ENCODE measurements around the gene DCAF12.

Gene DCAF12

DNA sequence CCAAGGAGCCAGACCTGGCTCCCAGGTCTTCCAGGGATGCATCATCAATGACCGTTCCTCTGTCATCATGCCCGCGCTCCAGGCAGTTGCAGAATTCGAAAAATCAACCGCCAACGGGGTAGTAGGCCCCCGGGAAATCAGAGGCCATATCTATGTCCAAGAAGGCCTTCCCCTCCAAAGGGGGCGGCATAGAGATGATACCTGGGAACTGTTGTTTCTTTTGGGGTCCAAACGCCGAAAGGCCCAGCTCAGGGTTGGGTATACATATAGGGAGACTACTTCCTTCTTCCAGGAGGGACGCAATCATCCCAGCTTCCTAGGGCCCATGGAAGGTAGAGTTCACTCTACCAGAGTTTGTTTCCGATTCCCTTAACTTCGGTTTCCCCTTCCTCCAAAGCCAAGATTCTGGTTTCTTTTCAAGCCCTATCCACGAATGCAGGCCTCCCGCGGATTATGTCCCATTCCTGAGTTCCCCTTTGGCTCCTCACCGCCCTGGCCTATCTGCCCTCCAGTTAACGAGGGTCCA is 754 bp downstream of the DCAF12 start:
- no peak for DNase-seq (ENCODE audit: low read depth in 4 of 4, low spot score in 1 of 4)

DNA sequence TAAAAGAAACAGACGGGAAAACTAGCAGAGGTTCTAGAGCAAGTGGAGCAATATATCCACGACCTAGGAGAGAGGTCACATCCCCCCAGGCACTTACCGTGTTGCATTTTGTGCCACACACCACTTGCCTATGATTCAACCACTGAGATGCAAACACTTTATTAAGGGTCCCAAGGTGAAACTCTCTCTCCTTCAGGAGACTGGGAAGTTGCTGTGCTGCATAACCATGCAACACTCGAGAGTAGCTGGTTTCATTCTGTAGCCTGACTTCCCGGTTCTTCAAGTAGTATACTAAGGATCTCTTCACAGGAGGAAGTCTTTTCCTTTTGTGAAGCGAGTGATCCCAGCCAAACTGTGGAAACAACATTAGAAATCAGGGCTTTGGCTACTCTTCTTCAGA is 1.6 kb downstream of the DCAF12 start:
- DNase-seq (ENCODE audit: low read depth in 4 of 4, low spot score in 1 of 4), result no peak

DNA sequence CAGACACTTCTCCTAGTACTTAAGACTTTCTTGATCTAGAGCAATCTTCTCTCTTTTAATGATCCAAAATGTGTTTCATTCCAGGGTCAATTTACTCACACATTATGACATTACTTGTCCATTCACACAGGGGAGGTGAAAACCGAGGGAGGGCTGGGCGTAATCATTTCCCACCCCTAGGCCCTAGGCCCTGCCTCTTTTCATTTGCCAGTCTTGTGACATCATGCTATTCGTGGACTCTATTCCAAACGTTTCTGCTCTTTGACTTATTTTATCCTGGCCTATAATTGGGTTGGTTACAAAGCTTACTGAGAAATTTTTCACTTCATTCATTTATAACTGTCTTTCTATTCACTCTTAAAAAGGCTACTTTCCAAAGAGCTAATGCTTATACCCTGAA is 2.4 kb downstream of the DCAF12 start:
- DNase-seq (ENCODE audit: low read depth in 4 of 4, low spot score in 1 of 4), result no peak

DNA sequence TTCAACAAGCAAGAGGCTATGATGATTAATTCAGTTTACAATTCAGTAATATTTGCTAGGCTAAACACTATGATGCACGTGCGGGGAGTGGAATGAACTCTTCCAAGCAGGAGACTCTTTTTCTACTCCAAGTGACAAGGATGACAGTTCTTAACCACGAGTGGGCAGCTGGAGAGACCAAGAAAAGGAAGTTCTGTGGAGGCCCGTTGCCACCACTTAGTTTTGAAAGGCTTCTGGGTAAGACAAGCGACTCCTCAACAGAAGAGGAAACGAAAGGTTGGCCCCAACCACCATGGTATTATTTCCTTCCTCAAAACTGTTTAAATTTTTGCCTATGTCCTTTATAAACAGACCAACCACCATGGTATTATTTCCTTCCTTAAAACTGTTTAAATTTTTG is 2.8 kb downstream of the DCAF12 start:
- no peak for DNase-seq (ENCODE audit: low read depth in 4 of 4, low spot score in 1 of 4)

DNA sequence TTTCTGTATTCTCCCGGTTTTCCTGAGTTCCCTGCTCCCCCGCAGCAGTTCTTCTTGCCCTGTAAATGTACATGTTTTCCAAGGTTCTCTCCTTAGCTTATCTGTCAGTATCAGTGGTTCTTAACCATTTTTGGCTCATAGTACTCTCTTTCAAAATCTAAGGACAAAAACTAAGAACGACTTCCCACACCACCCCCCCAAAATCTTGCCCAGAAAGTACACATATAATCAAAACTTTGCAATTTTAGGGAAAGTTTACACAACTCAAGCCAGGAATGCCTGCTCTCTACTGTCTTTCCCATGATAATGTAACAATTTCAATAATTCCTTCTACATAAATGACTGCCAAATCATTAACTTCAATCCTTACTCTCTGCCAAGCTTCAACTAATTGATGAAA is 4.5 kb downstream of the DCAF12 start:
- DNase-seq (ENCODE audit: low read depth in 4 of 4, low spot score in 1 of 4), result no peak

DNA sequence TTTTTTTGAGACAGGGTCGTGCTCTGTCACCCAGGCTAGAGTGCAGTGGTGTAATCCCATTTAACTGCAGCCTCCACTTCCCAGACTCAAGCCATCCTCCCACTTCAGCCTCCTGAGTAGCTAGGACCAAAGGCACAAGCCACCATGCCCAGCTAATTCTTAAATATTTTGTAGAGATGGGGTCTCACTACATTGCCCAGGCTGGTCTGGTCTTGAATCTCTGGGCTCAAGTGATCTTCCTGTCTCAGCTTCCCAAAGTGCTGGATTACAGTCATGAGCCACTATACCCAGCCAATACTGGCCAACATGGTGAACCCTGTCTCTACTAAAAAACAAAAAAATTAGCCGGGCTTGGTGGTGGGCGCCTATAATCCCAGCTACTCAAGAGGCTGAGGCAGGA is 6.8 kb downstream of the DCAF12 start:
- no peak for DNase-seq (ENCODE audit: low read depth in 4 of 4, low spot score in 1 of 4)

GRCh38 chr9:34114436-34114835 is 12.1 kb downstream of the DCAF12 start:
- DNase-seq (ENCODE audit: low read depth in 4 of 4, low spot score in 1 of 4), result no peak

DNA sequence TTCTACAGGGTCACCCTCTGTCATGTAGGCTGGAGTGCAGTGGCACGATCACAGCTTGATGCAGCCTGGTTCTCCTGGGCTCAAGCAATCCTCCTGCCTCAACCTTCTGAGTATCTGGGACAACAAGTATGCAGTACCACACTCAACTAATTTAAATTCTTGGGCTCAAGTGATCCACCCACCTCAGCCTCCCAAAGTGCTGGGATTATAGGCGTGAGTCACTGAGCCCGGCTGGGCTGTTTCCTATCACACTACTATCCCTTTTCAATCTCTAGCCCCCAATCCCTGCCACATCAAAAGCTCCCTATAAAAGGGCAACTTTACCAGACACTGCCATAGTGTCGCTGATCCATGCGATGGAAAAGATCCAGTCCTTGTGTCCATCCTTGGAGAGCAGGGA is 20.4 kb downstream of the DCAF12 start:
- no peak for DNase-seq (ENCODE audit: low read depth in 4 of 4, low spot score in 1 of 4)

DNA sequence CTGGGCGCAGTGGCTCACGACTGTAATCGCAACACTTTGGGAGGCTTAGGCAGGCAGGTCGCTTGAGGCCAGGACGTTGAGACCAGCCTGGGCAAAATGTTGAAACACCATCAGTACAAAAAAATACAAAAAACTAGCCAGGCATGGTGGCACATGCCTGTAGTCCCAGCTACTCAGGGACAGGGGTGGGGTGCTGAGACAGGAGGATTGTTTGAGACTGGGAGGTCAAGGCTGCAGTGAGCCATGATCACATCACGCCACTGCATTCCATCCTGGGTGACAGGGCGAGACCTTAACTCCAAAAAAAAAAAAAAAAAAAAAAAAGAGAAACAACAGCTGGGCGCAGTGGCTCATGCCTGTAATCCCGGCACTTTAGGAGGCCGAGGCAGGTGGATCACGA is 23.7 kb downstream of the DCAF12 start:
- no peak for DNase-seq (ENCODE audit: low read depth in 4 of 4, low spot score in 1 of 4)

- no peak for DNase-seq (ENCODE audit: low read depth in 4 of 4, low spot score in 1 of 4)
These were observed 28.2 kb downstream of the DCAF12 start for GRCh38 chr9:34098307-34098706.

GRCh38 chr9:34097865-34098264 is 28.6 kb downstream of the DCAF12 start:
- no peak for DNase-seq (ENCODE audit: low read depth in 4 of 4, low spot score in 1 of 4)

DNA sequence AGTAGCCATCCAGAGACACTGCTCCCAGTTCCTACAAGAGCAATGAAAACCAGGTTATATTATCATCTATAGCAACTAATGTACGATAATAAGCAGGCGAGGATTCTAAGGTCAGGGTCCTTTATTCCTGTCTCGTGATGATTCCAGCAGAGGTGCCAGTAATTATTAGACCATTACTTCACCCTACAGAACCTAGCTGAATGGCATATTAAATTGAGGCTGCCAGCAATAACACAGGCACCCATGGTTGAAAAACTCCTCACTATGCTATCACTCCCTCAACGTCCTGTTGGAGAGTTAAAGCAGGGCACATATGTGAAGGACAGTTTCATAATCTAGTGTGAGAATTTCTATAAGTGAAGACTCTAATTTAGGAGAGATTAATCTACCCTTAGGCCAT is 29.7 kb downstream of the DCAF12 start:
- DNase-seq (ENCODE audit: low read depth in 4 of 4, low spot score in 1 of 4), result no peak

DNA sequence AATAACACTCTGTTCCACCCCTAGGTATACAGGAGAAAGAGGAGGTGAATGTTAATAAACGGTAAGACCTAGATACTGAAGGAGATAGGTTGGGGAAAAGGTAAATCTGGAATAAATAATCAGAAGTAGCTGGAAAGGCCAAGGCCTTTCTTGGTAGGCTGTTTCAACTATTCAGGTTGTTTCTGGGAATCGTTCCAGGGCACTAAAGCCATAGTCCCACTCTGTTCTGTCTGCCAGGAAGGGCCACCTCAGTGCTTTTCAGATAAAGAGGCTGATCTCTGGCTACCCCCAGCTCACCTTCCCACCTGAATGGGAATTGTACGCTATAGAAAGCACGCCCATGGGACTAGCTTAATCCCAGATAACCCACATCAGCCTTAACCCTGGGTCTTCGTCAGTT is 32.9 kb downstream of the DCAF12 start:
- DNase-seq (ENCODE audit: low read depth in 4 of 4, low spot score in 1 of 4), result no peak

DNA sequence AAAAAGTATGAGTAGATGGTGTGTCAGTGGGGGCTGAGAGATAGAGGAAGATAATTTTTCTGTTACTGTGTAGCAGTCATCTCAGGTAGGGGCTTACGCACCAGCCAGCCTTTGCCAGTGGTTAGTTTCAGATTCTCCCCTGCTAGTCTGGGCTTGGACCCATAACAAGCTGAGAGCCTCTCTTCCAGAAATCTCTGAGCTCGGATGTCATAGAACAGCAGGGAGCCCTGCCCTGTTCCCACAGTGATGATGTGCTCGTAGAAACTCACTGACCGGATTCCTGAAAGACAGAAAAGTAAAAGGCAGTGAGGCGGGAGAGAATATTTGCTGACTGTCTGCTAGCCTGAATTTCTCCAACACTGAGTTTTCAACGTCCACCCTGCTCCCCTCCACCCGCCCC is 37.2 kb downstream of the DCAF12 start:
- no peak for DNase-seq (ENCODE audit: low read depth in 4 of 4, low spot score in 1 of 4)

GRCh38 chr9:34087370-34087769 is 39.1 kb downstream of the DCAF12 start:
- no peak for DNase-seq (ENCODE audit: low read depth in 4 of 4, low spot score in 1 of 4)

DNA sequence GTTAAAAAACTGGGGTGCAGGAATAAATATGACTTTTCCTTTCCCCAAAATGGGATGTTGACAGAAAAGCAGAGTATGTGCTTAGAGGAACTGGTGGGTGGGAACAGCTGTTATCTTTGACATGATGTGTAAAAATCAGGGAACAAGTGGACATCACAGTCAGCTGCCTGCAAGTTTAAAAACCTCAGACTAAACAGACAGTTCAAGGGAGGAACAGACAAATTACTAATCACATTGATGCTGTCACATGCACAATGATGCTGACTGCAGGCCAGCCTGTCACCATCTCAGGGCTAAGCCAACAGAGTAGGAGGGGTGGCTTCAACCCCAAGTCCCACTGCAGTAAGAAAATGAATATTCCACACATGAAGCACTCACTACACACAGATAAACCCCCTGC is 39.6 kb downstream of the DCAF12 start:
- DNase-seq (ENCODE audit: low read depth in 4 of 4, low spot score in 1 of 4), result no peak

- DNase-seq (ENCODE audit: low read depth in 4 of 4, low spot score in 1 of 4), result no peak
These were observed 40.7 kb downstream of the DCAF12 start for GRCh38 chr9:34085581-34086500.

DNA sequence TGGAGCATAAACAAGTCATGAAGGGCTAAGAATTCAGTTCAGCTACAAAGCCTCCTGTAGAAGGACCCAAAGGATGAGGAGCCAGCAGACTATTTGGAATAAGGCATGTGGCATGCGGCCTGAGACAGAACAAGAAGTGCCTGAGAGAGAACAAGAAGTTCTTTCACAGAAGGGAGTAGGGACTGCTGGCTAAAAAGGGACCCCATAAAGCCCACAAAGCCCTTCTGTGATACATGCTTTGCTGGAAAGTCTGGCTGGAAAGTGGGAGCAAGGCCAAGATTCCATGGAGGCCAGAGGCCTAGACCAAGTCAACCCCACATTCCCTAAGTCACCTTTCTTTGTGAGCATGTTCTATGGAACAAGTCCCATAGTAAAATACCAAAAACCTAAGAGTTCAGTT is 41.9 kb downstream of the DCAF12 start:
- no peak for DNase-seq (ENCODE audit: low read depth in 4 of 4, low spot score in 1 of 4)

GRCh38 chr9:34079181-34079580 is 47.3 kb downstream of the DCAF12 start:
- DNase-seq (ENCODE audit: low read depth in 4 of 4, low spot score in 1 of 4), result no peak

DNA sequence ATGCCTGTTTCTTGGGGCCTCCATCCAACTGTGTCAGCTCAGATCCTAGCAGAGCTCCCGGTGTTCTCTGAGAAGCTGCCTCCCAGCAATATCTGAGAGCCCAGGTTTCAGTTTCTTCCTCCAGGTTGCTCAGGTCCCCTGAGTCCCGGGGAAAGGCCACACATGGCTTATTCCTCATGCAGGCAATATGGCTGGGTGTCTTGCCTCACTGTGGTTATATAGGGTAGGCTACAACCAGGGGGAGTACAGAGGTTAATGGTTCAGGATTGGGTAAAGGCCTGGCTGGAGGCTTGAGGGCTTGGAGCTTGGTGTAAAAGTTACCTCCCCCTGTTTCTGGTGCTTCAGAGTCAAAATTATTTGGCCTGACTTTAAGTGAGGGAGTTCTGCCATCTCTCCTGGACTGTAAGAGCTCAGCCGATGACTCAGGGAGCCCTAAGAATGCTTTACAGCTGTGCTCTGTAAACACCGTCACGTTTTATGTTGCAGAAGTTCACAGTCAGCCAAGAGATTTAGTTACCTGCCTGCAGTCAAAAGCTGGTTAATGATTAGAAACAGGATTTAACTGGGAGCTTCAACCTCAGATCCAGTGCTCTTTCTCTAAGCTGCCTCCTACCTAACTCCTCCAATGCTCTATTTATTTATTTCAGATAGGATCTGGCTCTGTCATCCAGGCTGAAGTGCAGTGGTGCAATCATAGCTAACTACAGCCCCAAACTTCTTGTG is 53.5 kb downstream of the DCAF12 start:
- no peak for DNase-seq (ENCODE audit: low read depth in 4 of 4, low spot score in 1 of 4)

GRCh38 chr9:34072410-34072809 is 54.1 kb downstream of the DCAF12 start:
- no peak for DNase-seq (ENCODE audit: low read depth in 4 of 4, low spot score in 1 of 4)

DNA sequence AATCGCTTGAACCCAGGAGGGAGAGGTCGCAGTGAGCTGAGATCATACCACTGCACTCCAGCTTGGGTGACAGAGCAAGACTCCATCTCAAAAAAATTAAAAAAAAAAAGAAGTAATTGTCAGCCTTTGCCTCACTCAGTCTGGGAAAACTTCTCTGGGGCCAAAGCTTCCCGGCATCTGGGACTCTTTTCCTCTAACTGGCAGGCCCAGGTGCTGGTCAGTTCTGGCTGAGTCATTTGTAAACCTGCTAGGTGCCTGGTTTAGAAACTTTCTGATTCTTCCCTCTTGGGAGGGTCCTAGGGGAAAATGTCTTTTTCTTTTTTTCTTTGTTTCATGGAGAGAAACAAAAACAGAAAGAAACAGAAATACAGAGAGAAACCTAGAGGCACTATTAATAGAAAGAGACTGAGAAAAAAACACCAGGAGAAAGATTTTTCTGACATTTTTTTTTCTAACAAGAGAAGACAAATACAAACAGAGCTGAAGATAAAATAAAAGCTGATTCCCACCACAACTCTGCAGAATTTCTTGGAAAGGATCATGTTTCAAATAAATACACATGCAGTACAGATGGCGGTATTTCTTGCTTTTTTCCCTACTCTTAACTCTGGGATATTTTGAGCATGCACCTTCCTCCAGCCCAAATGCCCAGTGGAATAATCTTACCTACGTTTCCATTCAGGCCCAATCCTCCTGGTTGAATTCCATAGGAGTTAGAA is 55.7 kb downstream of the DCAF12 start:
- no peak for DNase-seq (ENCODE audit: low read depth in 4 of 4, low spot score in 1 of 4)

All from stimulated activated CD4-positive, alpha-beta T cell treated with anti-CD3 and anti-CD28 coated beads, Interleukin-1b, Interleukin-23, amount 100 ng/mL, for 24 hours (primary cell).